GM18858 (cell line): ENCODE measurements around the gene VPS13D.

Experiments used
- ATAC-seq: cut with Tn5 transposase; IDR thresholded peaks from one replicate; pipeline ENCODE4 v1.9.1; 2021; ENCODE audit not compliant: unreplicated experiment

The VPS13D gene

GRCh38 chr1:12333036-12333785 is 103.4 kb downstream of the VPS13D start:
- no peak for ATAC-seq

GRCh38 chr1:12335815-12336214 is 106.0 kb downstream of the VPS13D start:
- no peak for ATAC-seq

- ATAC-seq, result no peak
These were observed 106.6 kb downstream of the VPS13D start for GRCh38 chr1:12336413-12336812.

GRCh38 chr1:12338017-12338416 is 108.2 kb downstream of the VPS13D start:
- no peak for ATAC-seq

GRCh38 chr1:12338823-12339222 is 109.0 kb downstream of the VPS13D start:
- no peak for ATAC-seq

- ATAC-seq, result no peak
These were observed 109.6 kb downstream of the VPS13D start for GRCh38 chr1:12339396-12339795.

GRCh38 chr1:12339811-12340543 is 110.1 kb downstream of the VPS13D start:
- ATAC-seq, result no peak

GRCh38 chr1:12340544-12340930 is 110.7 kb downstream of the VPS13D start:
- no peak for ATAC-seq

GRCh38 chr1:12341667-12342066 is 111.8 kb downstream of the VPS13D start:
- ATAC-seq, result no peak

GRCh38 chr1:12342401-12343003 is 112.7 kb downstream of the VPS13D start:
- ATAC-seq, result no peak

GRCh38 chr1:12343823-12344487 is 114.1 kb downstream of the VPS13D start:
- ATAC-seq, result no peak

GRCh38 chr1:12344596-12345349 is 114.9 kb downstream of the VPS13D start:
- ATAC-seq, result no peak

- no peak for ATAC-seq
These were observed 115.8 kb downstream of the VPS13D start for GRCh38 chr1:12345350-12346217.

GRCh38 chr1:12346483-12347151 is 116.8 kb downstream of the VPS13D start:
- ATAC-seq, result no peak

GRCh38 chr1:12348113-12348512 is 118.3 kb downstream of the VPS13D start:
- no peak for ATAC-seq

- ATAC-seq, result no peak
These were observed 124.2 kb downstream of the VPS13D start for GRCh38 chr1:12353981-12354380.

GRCh38 chr1:12356004-12356890 is 126.4 kb downstream of the VPS13D start:
- no peak for ATAC-seq

- ATAC-seq, result no peak
These were observed 128.7 kb downstream of the VPS13D start for GRCh38 chr1:12358499-12358898.
